ENCODE data around the gene C9orf43.
"Not testable (repeated sequence)": the region's sequence is repeated elsewhere in the genome, so short reads cannot be mapped to it uniquely, and the experiment has no call there.

Gene C9orf43, protein sequence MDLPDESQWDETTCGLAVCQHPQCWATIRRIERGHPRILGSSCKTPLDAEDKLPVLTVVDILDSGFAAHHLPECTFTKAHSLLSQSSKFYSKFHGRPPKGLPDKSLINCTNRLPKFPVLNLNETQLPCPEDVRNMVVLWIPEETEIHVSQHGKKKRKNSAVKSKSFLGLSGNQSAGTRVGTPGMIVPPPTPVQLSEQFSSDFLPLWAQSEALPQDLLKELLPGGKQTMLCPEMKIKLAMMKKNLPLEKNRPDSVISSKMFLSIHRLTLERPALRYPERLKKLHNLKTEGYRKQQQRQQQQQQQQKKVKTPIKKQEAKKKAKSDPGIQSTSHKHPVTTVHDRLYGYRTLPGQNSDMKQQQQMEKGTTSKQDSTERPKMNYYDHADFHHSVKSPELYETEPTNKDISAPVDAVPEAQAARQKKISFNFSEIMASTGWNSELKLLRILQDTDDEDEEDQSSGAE

DNA sequence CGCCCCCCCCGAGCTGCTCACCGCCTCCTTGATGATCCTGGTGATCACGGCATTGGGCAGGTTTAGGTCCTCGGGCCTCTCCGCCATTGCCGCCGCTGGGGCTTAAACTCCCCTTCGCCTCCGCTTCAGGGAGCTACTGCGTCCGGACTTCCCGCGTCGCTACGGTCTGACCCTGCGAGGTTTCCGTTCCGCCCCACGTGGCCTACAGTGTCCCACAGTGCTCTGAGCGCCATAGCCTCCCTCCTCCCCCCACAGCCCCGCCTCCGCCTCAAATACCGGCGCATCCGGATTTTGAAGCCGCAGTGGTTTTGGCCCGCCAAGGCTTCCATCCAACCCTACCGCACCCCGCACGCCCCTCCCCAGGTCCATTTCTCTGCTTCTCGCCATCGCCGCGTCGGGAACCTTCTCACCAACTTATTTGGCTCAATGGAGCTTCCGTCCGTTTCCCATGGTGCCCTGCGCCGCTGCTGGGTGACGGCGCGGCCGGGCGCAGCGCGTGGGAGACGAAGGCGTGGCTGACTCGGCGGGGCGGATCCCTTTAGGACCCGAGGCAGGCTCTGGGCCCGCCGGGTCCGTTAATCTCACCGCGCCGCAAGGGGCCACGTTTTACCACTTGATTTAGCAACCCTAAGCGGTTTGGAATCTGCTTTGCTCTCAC lies at the start of gene C9orf43, which contains the start of gene POLE3:
TSS of gene C9orf43 (plus strand) at position 541 of the 658 bp plus-strand sequence. CDS start 2,747 bp downstream, outside the sequence.
TSS of gene POLE3 (minus strand) at position 469 of the 658 bp plus-strand sequence. CDS start at position 87, 382 bp downstream.
- ATAC-seq (ENCODE audit: low read depth) (peak; percentile 96), DNase-seq (ENCODE audit: low spot score) (peak; percentile 93)
- TF ChIP-seq, protein P1, sequence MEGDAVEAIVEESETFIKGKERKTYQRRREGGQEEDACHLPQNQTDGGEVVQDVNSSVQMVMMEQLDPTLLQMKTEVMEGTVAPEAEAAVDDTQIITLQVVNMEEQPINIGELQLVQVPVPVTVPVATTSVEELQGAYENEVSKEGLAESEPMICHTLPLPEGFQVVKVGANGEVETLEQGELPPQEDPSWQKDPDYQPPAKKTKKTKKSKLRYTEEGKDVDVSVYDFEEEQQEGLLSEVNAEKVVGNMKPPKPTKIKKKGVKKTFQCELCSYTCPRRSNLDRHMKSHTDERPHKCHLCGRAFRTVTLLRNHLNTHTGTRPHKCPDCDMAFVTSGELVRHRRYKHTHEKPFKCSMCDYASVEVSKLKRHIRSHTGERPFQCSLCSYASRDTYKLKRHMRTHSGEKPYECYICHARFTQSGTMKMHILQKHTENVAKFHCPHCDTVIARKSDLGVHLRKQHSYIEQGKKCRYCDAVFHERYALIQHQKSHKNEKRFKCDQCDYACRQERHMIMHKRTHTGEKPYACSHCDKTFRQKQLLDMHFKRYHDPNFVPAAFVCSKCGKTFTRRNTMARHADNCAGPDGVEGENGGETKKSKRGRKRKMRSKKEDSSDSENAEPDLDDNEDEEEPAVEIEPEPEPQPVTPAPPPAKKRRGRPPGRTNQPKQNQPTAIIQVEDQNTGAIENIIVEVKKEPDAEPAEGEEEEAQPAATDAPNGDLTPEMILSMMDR (IDR thresholded peaks at IDR 0.05; ENCODE audit: poor library complexity, severe bottlenecking) = no peak
- Histone ChIP-seq H3K9me3 (ENCODE audit: severe bottlenecking) (no peaks in the 10 kb centered on the region), H3K36me3 (ENCODE audit: low read depth) (peaks cover 23% of the 10 kb centered on the region), H3K4me3 (ENCODE audit: severe bottlenecking) (peak within 1 kb of the TSS; percentile 60), H3K27me3 (ENCODE audit: insufficient read depth, poor library complexity, severe bottlenecking) (no peaks in the 10 kb centered on the region), H3K4me1 (ENCODE audit: insufficient read depth, poor library complexity, severe bottlenecking) (no peaks in the 10 kb centered on the region), H3K27ac (ENCODE audit: poor library complexity, severe bottlenecking) (peak within 1 kb of the TSS; percentile 71)

DNA sequence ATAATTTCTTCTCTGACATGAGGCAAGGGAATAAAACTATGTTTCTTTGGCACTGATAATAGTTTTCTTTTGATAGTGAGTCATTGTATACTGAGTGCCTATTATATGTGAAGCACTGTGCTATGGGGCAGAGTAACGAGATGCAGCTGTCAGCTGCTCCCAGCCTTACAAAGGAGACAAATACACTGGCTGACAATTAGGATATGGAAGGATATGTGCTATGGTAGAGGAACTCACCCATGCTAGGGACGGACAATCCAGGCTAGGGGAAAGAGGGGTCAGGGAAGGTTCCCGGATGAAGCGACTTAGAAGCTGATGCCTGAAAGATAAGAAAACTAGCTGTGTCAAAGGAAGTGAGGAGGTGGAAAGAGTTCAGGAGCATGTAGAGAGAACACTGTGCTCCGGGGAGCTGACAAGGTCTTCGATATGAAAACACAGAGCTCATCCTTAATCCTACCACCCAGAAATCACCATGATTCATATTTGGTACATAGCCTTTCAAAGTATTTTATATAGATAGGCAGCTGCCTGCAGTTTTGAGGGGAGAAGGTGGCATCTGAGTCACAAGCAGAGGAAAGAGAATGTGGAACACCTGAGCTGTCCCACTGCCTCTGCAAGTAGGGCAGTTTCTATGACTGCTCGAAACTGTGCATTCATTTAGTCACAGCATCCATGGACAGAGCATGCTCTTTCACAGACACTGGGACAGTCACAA lies 49.1 kb upstream of the C9orf43 start:
- no peaks in the 10 kb centered on the region for H3K9me3 ChIP-seq (ENCODE audit: severe bottlenecking)
- DNase-seq (ENCODE audit: low spot score) = no peak
- no peaks in the 10 kb centered on the region for H3K27me3 ChIP-seq (ENCODE audit: insufficient read depth, poor library complexity, severe bottlenecking)
- H3K4me1 ChIP-seq (ENCODE audit: insufficient read depth, poor library complexity, severe bottlenecking) = no peaks in the 10 kb centered on the region
- TF ChIP-seq, protein P1 (IDR thresholded peaks at IDR 0.05; ENCODE audit: poor library complexity, severe bottlenecking) = no peak
- no peak overlapping the region for H3K4me3 ChIP-seq (ENCODE audit: severe bottlenecking)
- no peak overlapping the region for H3K27ac ChIP-seq (ENCODE audit: poor library complexity, severe bottlenecking)
- H3K36me3 ChIP-seq (ENCODE audit: low read depth) = no peaks in the 10 kb centered on the region
- peak; percentile 36; the same call in 2 of the 3 replicates for ATAC-seq (ENCODE audit: low read depth)

DNA sequence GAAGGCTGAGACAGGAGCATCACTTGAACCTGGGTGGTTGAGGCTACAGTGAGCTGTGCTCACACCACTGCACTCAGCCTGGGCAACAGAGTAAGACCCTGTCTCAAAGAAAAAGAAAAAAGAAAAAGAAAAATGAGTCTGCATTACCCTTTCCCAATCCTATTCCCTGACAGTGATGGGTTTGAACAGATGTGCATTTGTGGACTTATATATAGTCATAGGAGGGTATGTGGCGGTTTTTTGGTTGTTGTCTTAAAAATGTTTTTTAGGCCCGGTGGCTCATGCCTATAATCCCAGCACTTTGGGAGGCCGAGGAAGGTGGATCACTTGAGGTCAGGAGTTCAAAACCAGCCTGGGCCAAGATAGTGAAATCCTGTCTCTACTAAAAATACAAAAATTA lies 47.2 kb upstream of the C9orf43 start:
- H3K9me3 ChIP-seq (ENCODE audit: severe bottlenecking) = no peaks in the 10 kb centered on the region
- TF ChIP-seq, protein P1 (IDR thresholded peaks at IDR 0.05; ENCODE audit: poor library complexity, severe bottlenecking) = no peak

DNA sequence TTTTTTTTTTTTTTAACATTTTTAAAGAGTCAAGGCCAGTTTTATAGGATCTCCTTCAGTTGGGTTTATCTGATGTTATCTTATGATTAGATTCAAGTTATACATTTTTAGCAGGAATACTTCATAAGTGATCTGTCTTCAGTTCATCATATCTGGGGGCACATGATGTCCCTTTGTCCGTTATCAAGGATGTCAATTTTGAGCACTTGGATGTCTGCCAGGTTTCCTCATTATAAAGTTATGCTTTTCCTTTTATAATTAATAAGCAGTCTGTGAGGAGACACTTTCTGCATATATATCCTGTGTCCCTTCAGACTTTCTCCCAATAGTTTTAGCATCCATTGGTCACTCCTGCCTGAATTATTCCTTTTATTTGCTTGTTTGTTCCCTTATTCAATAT lies 45.6 kb upstream of the C9orf43 start:
- DNase-seq (ENCODE audit: low spot score) (no peak), ATAC-seq (ENCODE audit: low read depth) (no peak)
- Histone ChIP-seq H3K27ac (ENCODE audit: poor library complexity, severe bottlenecking) (no peak overlapping the region), H3K4me1 (ENCODE audit: insufficient read depth, poor library complexity, severe bottlenecking) (no peaks in the 10 kb centered on the region), H3K4me3 (ENCODE audit: severe bottlenecking) (no peak overlapping the region), H3K9me3 (ENCODE audit: severe bottlenecking) (no peaks in the 10 kb centered on the region), H3K36me3 (ENCODE audit: low read depth) (no peaks in the 10 kb centered on the region), H3K27me3 (ENCODE audit: insufficient read depth, poor library complexity, severe bottlenecking) (no peaks in the 10 kb centered on the region)
- TF ChIP-seq, protein P1 (IDR thresholded peaks at IDR 0.05; ENCODE audit: poor library complexity, severe bottlenecking) = no peak

More for the DNA sequence above, 47.2 kb upstream of the C9orf43 start:
- Histone ChIP-seq H3K27ac (ENCODE audit: poor library complexity, severe bottlenecking) (no peak overlapping the region), H3K36me3 (ENCODE audit: low read depth) (no peaks in the 10 kb centered on the region), H3K4me1 (ENCODE audit: insufficient read depth, poor library complexity, severe bottlenecking) (no peaks in the 10 kb centered on the region), H3K27me3 (ENCODE audit: insufficient read depth, poor library complexity, severe bottlenecking) (no peaks in the 10 kb centered on the region), H3K4me3 (ENCODE audit: severe bottlenecking) (no peak overlapping the region)
- DNase-seq (ENCODE audit: low spot score) = no peak
- no peak for ATAC-seq (ENCODE audit: low read depth)

DNA sequence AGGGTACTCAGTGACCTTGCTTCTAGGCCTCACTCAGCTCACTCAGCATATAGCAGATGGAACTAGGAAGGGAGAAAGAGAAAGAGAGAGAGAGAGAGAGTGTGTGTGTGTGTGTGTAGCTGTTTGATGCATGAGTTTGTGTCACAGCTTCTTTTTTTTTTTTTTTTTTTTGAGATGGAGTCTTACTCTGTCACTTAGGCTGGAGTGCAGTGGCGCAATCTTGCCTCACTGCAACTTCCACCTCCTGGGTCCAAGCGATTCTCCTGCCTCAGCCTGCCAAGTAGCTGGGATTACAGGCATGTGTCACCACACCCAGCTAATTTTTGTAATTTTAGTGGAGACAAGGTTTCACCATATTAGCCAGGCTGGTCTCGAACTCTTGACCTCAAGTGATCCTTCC lies 44.9 kb upstream of the C9orf43 start:
- H3K4me1 ChIP-seq (ENCODE audit: insufficient read depth, poor library complexity, severe bottlenecking) = not testable (repeated sequence)

More for the DNA sequence above, 44.9 kb upstream of the C9orf43 start:
- H3K9me3 ChIP-seq (ENCODE audit: severe bottlenecking); ATAC-seq (ENCODE audit: low read depth); H3K36me3 ChIP-seq (ENCODE audit: low read depth); H3K27ac ChIP-seq (ENCODE audit: poor library complexity, severe bottlenecking); DNase-seq (ENCODE audit: low spot score); H3K4me3 ChIP-seq (ENCODE audit: severe bottlenecking); H3K27me3 ChIP-seq (ENCODE audit: insufficient read depth, poor library complexity, severe bottlenecking): not testable (repeated sequence)
